ENCODE measurements around the gene ZPBP2. TPM values are rescaled to one million over a fixed set of nuclear protein-coding genes. Genes with fewer than 3 reads are reported as not detected.
"Not testable (repeated sequence)": the region's sequence is repeated elsewhere in the genome, so short reads cannot be mapped to it uniquely, and the experiment has no call there.

The ZPBP2 gene
- total and polyA plus RNA-seq, 4 donors = not detected

GRCh38 chr17:39887078-39887477 is 19.1 kb downstream of the ZPBP2 start:
- DNase-seq (no peak), ATAC-seq (ENCODE audit: low FRiP score) (no peak)
- Histone ChIP-seq H3K4me3 (ENCODE audit: low read length in 2 of 2) (no peak overlapping the region), H3K9me3 (ENCODE audit: control insufficient read depth, low read length) (peaks cover 3% of the 10 kb centered on the region), H3K27me3 (ENCODE audit: control insufficient read depth in 1 of 2, insufficient read depth in 2 of 2, low read length in 1 of 2) (no peaks in the 10 kb centered on the region), H3K36me3 (ENCODE audit: control insufficient read depth in 1 of 2, insufficient read depth in 2 of 2, low read length in 1 of 2) (no peaks in the 10 kb centered on the region), H3K27ac (ENCODE audit: low read depth in 1 of 2, low read length in 2 of 2) (no peak overlapping the region), H3K4me1 (ENCODE audit: control insufficient read depth in 1 of 2, insufficient read depth in 2 of 2, low read length in 2 of 2) (no peaks in the 10 kb centered on the region)
- intact Hi-C loops (cut with DNase I) = no loop called here

GRCh38 chr17:39889200-39889599 is 21.2 kb downstream of the ZPBP2 start:
- peaks cover 0 to 2% of the 10 kb centered on the region in 2 donors for H3K27me3 ChIP-seq (ENCODE audit: control insufficient read depth in 1 of 2, insufficient read depth in 2 of 2, low read length in 1 of 2)

GRCh38 chr17:39894681-39895376 is 26.8 kb downstream of the ZPBP2 start:
- Histone ChIP-seq H3K4me1 (ENCODE audit: control insufficient read depth in 1 of 2, insufficient read depth in 2 of 2, low read length in 2 of 2) (no peaks in the 10 kb centered on the region), H3K27ac (ENCODE audit: low read depth in 1 of 2, low read length in 2 of 2) (no peak overlapping the region), H3K4me3 (ENCODE audit: low read length in 2 of 2) (no peak overlapping the region), H3K36me3 (ENCODE audit: control insufficient read depth in 1 of 2, insufficient read depth in 2 of 2, low read length in 1 of 2) (no peaks in the 10 kb centered on the region), H3K27me3 (ENCODE audit: control insufficient read depth in 1 of 2, insufficient read depth in 2 of 2, low read length in 1 of 2) (peaks cover 0 to 2% of the 10 kb centered on the region in 2 donors), H3K9me3 (ENCODE audit: control insufficient read depth, low read length) (peaks cover 3% of the 10 kb centered on the region)
- DNase-seq (no peak), ATAC-seq (ENCODE audit: low FRiP score) (no peak)
- 26 to 34% methylated on average over 3 of the region's 3 CpGs for WGBS, 2 donors
- intact Hi-C loops (cut with DNase I) = no loop called here

More at GRCh38 chr17:39889200-39889599, 21.2 kb downstream of the ZPBP2 start:
- Histone ChIP-seq H3K27ac (ENCODE audit: low read depth in 1 of 2, low read length in 2 of 2) (no peak overlapping the region), H3K4me3 (ENCODE audit: low read length in 2 of 2) (no peak overlapping the region), H3K9me3 (ENCODE audit: control insufficient read depth, low read length) (peaks cover 3% of the 10 kb centered on the region), H3K4me1 (ENCODE audit: control insufficient read depth in 1 of 2, insufficient read depth in 2 of 2, low read length in 2 of 2) (no peaks in the 10 kb centered on the region), H3K36me3 (ENCODE audit: control insufficient read depth in 1 of 2, insufficient read depth in 2 of 2, low read length in 1 of 2) (no peaks in the 10 kb centered on the region)
- intact Hi-C loops (cut with DNase I) = no loop called here
- ATAC-seq (ENCODE audit: low FRiP score) (no peak), DNase-seq (no peak)
- WGBS, 2 donors = 26 to 51% methylated on average over 2 of the region's 2 CpGs

GRCh38 chr17:39898088-39898487 is 30.1 kb downstream of the ZPBP2 start:
- intact Hi-C loops (cut with DNase I) = no loop called here
- DNase-seq (no peak), ATAC-seq (ENCODE audit: low FRiP score) (no peak)
- Histone ChIP-seq H3K27ac (ENCODE audit: low read depth in 1 of 2, low read length in 2 of 2) (no peak overlapping the region), H3K4me3 (ENCODE audit: low read length in 2 of 2) (no peak overlapping the region), H3K4me1 (ENCODE audit: control insufficient read depth in 1 of 2, insufficient read depth in 2 of 2, low read length in 2 of 2) (no peaks in the 10 kb centered on the region), H3K9me3 (ENCODE audit: control insufficient read depth, low read length) (no peaks in the 10 kb centered on the region), H3K27me3 (ENCODE audit: control insufficient read depth in 1 of 2, insufficient read depth in 2 of 2, low read length in 1 of 2) (no peaks in the 10 kb centered on the region), H3K36me3 (ENCODE audit: control insufficient read depth in 1 of 2, insufficient read depth in 2 of 2, low read length in 1 of 2) (no peaks in the 10 kb centered on the region)
- 92 to 94% methylated on average over 4 of the region's 4 CpGs for WGBS, 2 donors

- intact Hi-C loops (cut with DNase I) = no loop called here
- Histone ChIP-seq H3K27me3 (ENCODE audit: control insufficient read depth in 1 of 2, insufficient read depth in 2 of 2, low read length in 1 of 2) (no peaks in the 10 kb centered on the region), H3K27ac (ENCODE audit: low read depth in 1 of 2, low read length in 2 of 2) (no peak overlapping the region), H3K4me1 (ENCODE audit: control insufficient read depth in 1 of 2, insufficient read depth in 2 of 2, low read length in 2 of 2) (no peaks in the 10 kb centered on the region), H3K36me3 (ENCODE audit: control insufficient read depth in 1 of 2, insufficient read depth in 2 of 2, low read length in 1 of 2) (no peaks in the 10 kb centered on the region), H3K4me3 (ENCODE audit: low read length in 2 of 2) (no peak overlapping the region), H3K9me3 (ENCODE audit: control insufficient read depth, low read length) (no peaks in the 10 kb centered on the region)
- ATAC-seq (ENCODE audit: low FRiP score) = no peak
- DNase-seq = no peak
These were observed 31.2 kb downstream of the ZPBP2 start for GRCh38 chr17:39899215-39899614.

- H3K4me1 ChIP-seq (ENCODE audit: control insufficient read depth in 1 of 2, insufficient read depth in 2 of 2, low read length in 2 of 2); H3K27ac ChIP-seq (ENCODE audit: low read depth in 1 of 2, low read length in 2 of 2); H3K27me3 ChIP-seq (ENCODE audit: control insufficient read depth in 1 of 2, insufficient read depth in 2 of 2, low read length in 1 of 2); H3K36me3 ChIP-seq (ENCODE audit: control insufficient read depth in 1 of 2, insufficient read depth in 2 of 2, low read length in 1 of 2); H3K4me3 ChIP-seq (ENCODE audit: low read length in 2 of 2); H3K9me3 ChIP-seq (ENCODE audit: control insufficient read depth, low read length); ATAC-seq (ENCODE audit: low FRiP score); intact Hi-C loops (cut with DNase I); DNase-seq: not testable (repeated sequence)
- WGBS, 2 donors = 86 to 93% methylated on average over 2 of the region's 2 CpGs
These were observed 34.0 kb downstream of the ZPBP2 start for GRCh38 chr17:39902027-39902426.

GRCh38 chr17:39903158-39903884 is 35.3 kb downstream of the ZPBP2 start:
- DNase-seq = no peak
- no peaks in the 10 kb centered on the region for H3K9me3 ChIP-seq (ENCODE audit: control insufficient read depth, low read length)
- 91 to 98% methylated on average over 4 of the region's 4 CpGs for WGBS, 2 donors
- intact Hi-C loops (cut with DNase I) = no loop called here
- H3K4me1 ChIP-seq (ENCODE audit: control insufficient read depth in 1 of 2, insufficient read depth in 2 of 2, low read length in 2 of 2) = no peaks in the 10 kb centered on the region
- no peak overlapping the region for H3K27ac ChIP-seq (ENCODE audit: low read depth in 1 of 2, low read length in 2 of 2)
- no peak for ATAC-seq (ENCODE audit: low FRiP score)
- H3K27me3 ChIP-seq (ENCODE audit: control insufficient read depth in 1 of 2, insufficient read depth in 2 of 2, low read length in 1 of 2) = no peaks in the 10 kb centered on the region
- no peak overlapping the region for H3K4me3 ChIP-seq (ENCODE audit: low read length in 2 of 2)
- H3K36me3 ChIP-seq (ENCODE audit: control insufficient read depth in 1 of 2, insufficient read depth in 2 of 2, low read length in 1 of 2) = no peaks in the 10 kb centered on the region

- Histone ChIP-seq H3K27ac (ENCODE audit: low read depth in 1 of 2, low read length in 2 of 2) (no peak overlapping the region), H3K27me3 (ENCODE audit: control insufficient read depth in 1 of 2, insufficient read depth in 2 of 2, low read length in 1 of 2) (no peaks in the 10 kb centered on the region), H3K36me3 (ENCODE audit: control insufficient read depth in 1 of 2, insufficient read depth in 2 of 2, low read length in 1 of 2) (no peaks in the 10 kb centered on the region), H3K4me3 (ENCODE audit: low read length in 2 of 2) (no peak overlapping the region), H3K9me3 (ENCODE audit: control insufficient read depth, low read length) (no peaks in the 10 kb centered on the region), H3K4me1 (ENCODE audit: control insufficient read depth in 1 of 2, insufficient read depth in 2 of 2, low read length in 2 of 2) (no peaks in the 10 kb centered on the region)
- 71 to 75% methylated on average over 3 of the region's 3 CpGs for WGBS, 2 donors
- no peak for DNase-seq
- no peak for ATAC-seq (ENCODE audit: low FRiP score)
- intact Hi-C loops (cut with DNase I) = no loop called here
These were observed 36.9 kb downstream of the ZPBP2 start for GRCh38 chr17:39904990-39905288.

- WGBS, 2 donors = 93 to 94% methylated on average over 6 of the region's 6 CpGs
- ATAC-seq (ENCODE audit: low FRiP score) (no peak), DNase-seq (no peak)
- Histone ChIP-seq H3K36me3 (ENCODE audit: control insufficient read depth in 1 of 2, insufficient read depth in 2 of 2, low read length in 1 of 2) (no peaks in the 10 kb centered on the region), H3K4me1 (ENCODE audit: control insufficient read depth in 1 of 2, insufficient read depth in 2 of 2, low read length in 2 of 2) (no peaks in the 10 kb centered on the region), H3K27ac (ENCODE audit: low read depth in 1 of 2, low read length in 2 of 2) (no peak overlapping the region), H3K27me3 (ENCODE audit: control insufficient read depth in 1 of 2, insufficient read depth in 2 of 2, low read length in 1 of 2) (no peaks in the 10 kb centered on the region), H3K4me3 (ENCODE audit: low read length in 2 of 2) (no peak overlapping the region), H3K9me3 (ENCODE audit: control insufficient read depth, low read length) (no peaks in the 10 kb centered on the region)
- intact Hi-C loops (cut with DNase I) = no loop called here
These were observed 40.9 kb downstream of the ZPBP2 start for GRCh38 chr17:39908789-39909352.
